GM19099 (cell line): Measurements from ENCODE around the gene DECR2.

Experiments used
- POLR2A ChIP-seq: IDR thresholded peaks from 3 replicates; pipeline ENCODE4 v1.6.1; 2011; ENCODE audit warnings: low read depth; ENCODE audit not compliant: insufficient read length; ENCODE audit errors: extremely low read depth

DECR2 gene

DNA sequence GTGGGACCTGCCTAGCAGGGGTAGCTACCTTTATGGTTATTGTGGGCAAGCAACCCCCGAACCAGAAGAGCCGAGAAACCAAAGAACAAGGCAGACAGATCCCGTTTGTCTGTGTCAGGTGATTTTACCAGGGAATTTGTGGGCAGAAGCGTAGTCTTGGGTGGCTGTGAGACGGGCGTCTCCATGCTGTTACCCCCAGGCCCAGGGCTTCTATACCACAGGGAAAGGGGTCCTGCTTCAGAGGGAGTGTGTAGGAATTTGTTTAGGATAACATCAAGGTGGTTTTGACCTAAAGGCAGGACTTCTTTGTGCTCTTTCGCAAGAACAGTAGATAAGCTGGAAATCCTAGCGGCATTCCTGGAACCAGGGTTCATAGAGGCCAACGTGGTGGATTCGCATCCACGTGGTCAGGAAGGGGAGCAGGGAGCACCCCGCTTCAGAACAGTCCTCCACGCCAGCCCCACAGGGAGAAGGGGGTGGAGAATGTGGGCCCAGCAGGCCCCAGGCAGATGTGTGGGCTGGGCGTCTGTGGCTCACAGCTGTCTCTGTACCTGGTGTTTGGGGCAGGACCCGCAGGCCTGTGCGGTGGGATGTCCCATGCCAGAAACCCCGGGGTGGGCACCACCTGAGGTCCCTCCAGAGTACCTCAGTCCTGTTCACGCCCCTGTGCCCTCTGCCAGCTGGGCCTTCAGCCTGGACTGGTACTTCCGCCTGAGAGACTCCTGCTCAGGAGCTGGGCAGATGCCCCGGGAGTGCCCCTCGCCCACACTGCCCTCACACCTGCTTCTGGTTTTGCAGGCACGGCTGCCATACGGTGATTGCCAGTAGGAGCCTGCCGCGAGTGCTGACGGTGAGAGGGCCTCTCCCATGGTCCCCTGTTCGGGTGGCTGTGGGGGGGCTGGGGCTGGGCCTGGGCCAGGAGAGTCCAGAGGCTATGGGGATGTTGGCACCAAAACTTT is 4.1 kb downstream of the DECR2 start:
- TF ChIP-seq POLR2A, result no peak

DNA sequence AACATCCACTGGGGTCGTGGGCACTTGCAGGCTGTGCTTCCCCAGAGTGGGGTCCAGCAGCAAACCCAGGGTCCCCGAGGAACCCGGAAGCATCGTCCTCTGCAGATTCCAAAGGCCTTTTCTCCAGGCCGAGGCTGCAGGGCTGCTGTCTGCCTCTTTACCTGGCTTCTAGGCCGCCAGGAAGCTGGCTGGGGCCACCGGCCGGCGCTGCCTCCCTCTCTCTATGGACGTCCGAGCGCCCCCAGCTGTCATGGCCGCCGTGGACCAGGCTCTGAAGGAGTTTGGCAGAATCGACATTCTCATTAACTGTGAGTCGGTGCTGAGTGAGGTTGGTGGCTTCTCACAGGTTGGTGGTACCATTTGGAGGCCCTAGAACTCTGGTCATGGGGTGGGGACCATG is 5.6 kb downstream of the DECR2 start:
- no peak for TF ChIP-seq POLR2A

DNA sequence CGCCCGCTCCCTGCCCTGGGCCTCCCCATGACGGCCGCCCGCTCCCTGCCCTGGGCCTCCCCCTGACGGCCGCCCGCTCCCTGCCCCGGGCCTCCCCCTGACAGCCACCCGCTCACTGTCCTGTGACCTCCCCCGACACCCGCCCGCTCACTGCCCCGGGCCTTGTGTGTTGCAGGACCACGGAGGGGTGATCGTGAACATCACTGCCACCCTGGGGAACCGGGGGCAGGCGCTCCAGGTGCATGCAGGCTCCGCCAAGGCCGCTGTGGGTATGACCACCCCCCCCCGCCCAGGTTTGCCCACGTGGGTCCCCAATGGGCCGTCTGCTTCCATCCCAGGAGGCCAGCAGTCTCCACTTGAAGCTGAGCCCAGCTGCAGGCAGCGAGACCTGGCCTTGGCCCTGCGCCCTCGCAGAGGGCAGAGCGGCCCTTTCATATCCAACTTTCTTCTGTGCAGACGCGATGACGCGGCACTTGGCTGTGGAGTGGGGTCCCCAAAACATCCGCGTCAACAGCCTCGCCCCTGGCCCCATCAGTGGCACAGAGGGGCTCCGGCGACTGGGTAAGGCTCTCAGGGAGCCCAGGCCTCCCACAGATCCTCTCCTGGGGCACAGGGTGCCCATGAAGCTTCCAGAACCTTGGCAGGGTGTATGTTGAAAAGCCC is 9.0 kb downstream of the DECR2 start:
- TF ChIP-seq POLR2A, result no peak

DNA sequence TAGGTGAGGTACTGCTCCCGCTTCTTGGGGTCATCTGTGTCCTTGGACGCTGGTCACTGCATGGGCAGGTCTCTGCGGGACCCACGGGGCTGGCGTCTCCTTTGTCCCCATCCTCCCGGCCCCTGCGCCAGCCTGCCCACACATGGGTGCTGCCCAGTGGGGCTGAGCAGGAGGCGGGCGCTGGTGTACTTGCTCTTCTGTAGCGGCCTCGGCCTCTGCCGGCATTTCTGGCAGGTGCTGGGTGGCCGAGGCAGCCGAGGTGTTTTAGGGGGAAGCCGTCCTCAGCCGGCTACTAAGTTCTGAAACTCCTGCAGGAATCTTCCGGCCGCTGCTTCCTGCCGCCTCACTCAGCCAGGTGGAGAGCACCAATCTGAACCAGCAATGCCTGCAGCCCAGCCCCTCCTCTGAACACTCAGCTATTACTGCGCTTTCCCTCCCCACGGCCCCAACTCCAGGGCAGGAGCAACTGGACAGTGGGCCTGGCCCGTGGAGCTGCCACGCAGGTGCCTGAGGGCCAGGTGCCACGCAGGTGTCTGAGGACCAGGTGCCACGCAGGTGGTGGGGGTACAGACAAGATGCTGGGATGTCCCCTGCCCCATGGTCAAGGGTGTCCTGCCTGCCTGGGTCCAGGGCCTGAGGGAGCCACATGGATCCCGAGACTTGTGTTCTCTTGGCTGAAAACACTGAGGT is 10.0 kb downstream of the DECR2 start:
- TF ChIP-seq POLR2A, result no peak

DNA sequence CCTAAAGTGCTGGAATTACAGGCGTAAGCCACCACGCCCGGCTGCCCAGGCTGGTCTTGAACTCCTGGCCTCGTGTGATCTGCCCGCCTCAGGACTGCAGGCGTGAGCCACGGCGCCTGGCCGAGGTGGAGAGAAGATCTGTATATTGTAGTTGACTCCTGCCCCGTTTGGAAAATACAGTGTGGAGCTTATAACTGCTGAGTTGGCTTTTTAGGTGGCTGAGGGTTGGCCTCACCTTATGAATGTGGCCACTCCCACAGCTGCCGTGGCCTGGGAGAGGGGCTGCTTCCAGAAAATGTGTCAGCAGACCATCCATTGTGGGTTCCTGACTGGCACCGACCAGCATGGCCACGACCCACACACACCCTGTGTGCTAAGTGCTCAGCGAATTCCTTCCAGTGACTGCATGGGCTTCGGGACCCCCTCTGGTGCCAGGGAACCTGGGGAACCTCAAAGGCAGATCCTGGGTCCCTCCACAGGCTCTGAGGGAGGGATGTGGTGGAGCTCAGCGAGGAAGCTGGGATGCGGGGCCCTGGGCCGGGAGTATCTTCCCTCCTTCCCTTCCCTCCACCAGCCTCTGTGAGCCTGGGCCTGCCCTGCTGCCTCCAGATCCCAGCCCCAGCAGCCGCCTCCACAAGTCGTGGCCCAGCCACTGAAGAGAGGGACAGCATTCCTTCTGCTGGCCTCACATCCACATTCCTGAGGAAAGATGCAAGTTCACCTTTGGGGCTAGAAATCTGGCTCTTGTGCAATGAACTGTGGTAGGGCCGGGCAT is 12.9 kb downstream of the DECR2 start:
- TF ChIP-seq POLR2A, result no peak

DNA sequence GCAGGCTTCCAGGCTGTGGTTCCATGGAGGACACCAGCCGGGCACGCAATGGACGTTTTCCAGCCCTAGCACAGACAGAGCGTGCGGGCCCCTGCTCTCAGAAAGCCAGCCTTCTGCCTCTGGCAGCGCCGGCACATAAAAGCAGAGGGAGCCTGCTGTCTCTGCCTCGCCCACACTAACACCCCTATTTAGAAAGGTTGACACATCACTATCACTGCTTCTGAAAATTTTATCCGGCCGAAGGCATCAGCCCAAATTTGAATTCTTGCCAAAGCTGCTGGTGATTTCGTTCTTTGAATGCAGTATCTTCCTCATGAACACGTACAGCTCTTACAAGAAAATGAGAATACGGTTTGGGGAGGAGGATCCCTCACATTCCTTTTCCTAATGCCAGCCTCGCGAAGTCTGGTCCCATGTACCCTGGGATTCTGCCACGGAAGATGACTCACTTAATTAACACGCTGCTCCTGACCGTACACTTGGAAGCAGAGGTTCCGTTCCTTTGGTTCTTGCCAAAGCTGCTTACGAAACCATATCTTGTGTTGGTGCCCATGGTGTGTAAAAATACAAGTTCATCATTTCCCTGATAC is 22.4 kb downstream of the DECR2 start:
- TF ChIP-seq POLR2A, result no peak

DNA sequence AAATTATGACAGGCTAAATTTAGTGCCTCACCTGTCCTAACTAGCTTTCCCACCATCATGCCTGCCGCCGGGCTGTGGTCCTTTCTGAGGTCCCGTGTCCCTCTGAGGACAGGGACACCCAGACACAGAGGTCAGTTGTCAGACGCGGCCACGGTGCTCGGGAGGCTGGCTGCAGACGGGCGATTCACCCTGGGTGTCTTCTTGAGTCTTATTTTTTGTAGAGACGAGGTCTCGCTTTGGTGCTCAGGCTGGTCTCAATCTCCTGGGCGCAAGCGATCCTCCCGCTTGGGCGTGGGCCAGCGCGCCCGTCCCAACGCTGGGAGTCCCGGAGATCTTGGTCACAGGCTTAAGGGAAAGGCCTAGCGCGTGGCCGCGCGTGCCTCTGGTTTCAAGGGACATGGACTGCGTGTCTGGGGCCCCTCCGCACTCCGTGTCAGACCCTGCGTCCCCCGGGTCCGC is 23.0 kb downstream of the DECR2 start:
- no peak for TF ChIP-seq POLR2A

DNA sequence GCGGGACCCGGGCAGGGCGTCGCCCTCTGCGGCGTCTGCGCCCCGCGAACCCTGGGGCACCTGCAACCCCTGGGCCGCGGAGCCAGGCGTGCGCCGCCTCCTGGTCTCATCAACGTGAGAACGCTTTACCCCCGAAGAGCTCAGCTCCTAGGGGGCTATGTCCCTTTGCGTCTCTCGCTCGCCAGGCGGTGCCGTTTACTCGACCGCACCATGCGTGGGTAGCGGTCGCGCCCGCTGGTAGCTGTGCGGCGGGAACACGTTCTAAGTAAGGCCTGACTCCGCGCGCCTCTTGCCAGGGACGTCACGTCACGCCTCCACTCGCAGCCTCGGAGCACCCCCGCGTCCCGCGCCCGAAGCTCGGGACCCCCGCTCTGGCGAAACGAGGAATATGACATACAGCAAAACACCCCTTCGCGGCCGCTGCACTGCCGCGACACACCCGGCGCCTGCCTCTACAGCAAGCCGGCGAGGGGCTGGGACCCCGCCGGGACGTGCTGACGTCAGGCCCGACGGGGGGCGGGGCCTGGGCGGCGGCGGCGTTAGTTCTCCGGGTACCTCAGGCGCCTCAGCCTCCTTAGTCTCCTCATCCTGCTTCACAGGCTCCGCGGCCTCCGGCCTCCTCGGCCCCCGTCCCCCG is 23.5 kb downstream of the DECR2 start, which contains the start of gene RAB11FIP3:
Gene RAB11FIP3, plus strand, starts transcription at position 568 of the 637 bp plus-strand sequence. CDS start 358 bp downstream, outside the sequence.
- peak; percentile 82 for TF ChIP-seq POLR2A

DNA sequence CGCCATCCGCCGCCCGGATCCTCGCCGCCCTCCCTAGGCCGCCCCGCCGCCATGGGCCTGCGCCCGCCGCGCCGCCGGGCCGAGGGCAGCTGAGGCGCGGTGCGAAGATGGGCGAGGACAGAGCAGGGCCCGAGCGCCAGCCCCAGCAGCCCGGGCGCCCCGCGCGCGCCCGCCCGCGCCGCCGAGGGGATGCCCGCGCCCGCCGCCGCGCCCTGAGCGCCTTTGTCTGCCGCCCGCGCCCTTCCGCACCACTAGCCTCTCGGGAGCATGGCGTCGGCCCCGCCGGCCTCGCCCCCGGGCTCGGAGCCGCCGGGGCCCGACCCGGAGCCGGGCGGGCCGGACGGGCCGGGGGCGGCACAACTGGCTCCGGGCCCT is 24.0 kb downstream of the DECR2 start:
- no peak for TF ChIP-seq POLR2A

DNA sequence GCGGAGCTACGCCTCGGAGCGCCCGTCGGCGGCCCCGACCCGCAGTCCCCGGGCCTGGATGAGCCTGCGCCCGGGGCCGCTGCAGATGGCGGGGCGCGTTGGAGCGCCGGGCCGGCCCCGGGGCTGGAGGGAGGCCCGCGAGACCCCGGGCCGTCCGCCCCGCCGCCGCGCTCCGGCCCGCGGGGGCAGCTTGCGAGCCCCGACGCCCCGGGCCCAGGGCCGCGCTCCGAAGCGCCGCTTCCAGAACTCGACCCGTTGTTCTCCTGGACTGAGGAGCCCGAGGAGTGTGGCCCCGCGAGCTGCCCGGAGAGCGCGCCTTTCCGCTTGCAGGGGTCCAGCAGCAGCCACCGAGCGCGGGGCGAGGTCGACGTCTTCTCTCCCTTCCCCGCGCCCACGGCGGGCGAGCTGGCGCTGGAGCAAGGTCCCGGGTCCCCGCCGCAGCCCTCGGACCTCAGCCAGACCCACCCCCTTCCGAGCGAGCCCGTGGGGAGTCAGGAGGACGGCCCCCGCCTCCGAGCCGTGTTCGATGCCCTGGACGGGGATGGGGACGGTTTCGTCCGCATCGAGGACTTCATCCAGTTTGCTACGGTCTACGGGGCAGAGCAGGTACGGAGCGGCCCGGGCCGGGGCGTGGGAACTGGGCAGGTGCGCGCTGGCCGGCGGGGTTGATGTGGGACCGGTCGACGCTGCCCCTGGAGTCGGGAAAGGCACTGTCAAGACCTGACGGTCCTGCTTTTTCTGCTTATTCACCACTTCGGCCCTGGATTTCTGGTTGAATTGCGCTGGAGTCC is 24.6 kb downstream of the DECR2 start:
- no peak for TF ChIP-seq POLR2A

DNA sequence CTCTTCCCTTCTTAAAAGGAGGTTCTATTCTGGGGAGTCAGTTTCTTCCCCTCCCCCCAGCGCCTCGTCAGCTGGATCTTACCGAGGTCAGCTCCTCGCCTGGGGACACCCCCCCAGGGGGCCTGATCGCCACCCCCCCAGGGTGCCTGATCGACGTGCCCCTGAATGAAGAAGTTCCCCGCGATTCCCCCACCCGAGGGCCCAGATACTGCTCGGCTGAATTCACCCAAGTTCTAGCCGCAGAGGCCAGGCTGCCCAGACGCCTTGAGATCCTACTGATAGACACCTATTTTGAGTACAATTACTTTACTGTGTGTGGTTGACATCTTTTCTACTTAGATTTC is 25.2 kb downstream of the DECR2 start:
- TF ChIP-seq POLR2A, result no peak

DNA sequence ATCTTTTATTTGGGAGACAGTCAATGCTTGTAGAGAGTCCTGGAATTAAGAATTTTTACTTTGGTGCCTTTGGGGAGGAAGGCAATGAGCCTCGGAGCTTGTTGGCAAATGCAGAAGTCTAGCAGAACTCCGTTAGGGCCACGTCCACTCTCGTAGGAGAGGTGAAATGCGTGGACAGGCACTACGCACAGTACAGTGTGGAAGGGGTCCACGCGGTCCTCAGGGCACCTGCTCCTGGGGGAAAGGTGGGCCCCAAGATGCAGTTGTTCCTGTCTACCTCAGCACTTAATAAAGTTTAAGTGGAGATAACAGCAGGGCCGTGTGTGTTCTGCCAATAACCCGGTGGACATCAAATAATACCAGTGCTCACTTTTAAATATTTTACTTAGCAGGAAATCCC is 25.6 kb downstream of the DECR2 start:
- no peak for TF ChIP-seq POLR2A

DNA sequence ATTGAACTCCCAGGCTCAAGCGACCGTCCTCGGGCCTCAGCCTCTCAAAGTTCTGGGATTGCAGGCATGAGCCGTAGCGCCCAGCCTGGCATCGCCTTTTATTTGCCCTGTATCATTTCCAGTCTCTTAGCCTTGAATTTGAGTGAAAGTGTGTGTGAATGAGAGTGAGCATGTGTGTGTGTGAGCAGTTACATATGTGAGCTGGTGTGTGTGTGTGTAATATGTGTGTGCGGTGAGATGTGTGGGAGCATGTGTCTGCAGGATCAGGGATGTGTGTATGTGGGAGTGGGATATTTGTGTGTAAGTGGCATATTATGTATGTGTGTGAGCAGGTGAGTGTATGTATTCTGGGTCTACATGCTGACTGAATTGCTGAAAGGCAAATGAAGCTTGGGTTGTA is 29.2 kb downstream of the DECR2 start:
- TF ChIP-seq POLR2A, result no peak

DNA sequence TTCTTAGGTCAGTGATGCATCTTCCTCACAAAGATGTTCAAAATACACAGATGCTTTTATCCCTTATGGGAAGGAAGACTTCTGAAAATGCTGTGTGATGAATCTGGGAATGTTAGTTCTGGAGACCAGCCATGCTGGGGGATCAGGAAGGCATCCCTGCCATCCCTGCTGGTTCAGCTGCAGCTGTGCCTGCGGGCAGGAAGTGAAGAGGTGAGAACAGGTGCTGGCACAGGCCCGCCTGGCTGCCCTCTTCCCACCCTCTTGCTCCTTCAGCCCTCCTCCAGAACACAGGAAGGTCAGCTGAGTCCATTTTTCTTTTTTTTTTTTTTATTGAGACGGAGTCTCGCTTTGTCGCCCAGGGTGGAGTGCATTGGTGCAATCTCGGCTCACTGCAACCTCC is 38.9 kb downstream of the DECR2 start:
- no peak for TF ChIP-seq POLR2A

DNA sequence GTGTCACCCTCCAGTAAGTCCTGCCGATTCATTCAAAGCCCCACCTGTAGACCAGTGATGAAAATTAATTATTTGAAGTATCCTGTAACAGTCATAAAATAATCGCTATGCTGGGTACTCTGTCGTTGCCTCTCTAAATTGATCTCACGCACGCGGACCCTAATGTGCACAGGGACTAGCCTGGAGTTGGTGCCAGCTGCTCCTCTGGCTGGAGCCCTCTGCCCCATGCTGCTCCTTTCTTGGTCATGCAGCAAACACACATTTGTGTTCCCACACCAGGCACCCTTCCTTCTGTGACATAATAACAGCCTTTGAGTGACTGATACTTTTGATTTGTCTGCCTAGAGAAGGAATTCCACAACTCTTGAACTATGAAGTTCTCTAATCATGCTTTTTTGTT is 39.8 kb downstream of the DECR2 start:
- TF ChIP-seq POLR2A, result no peak
